Epithelial cell of prostate (primary cell): Measurements from ENCODE around the gene RASA4B.
"Not testable (repeated sequence)": the region's sequence is repeated elsewhere in the genome, so short reads cannot be mapped to it uniquely, and the experiment has no call there.

Source experiments
- DNase-seq: peaks from one replicate; pipeline ENCODE4 v3.0.0-alpha.2; 2011; ENCODE audit warnings: low read depth, low spot score
- H3K27ac ChIP-seq: fragments of 450-650 bp; 2 replicates; pipeline ENCODE4 v1.5.1; 2017; ENCODE audit warnings: mild to moderate bottlenecking

RASA4B gene

DNA sequence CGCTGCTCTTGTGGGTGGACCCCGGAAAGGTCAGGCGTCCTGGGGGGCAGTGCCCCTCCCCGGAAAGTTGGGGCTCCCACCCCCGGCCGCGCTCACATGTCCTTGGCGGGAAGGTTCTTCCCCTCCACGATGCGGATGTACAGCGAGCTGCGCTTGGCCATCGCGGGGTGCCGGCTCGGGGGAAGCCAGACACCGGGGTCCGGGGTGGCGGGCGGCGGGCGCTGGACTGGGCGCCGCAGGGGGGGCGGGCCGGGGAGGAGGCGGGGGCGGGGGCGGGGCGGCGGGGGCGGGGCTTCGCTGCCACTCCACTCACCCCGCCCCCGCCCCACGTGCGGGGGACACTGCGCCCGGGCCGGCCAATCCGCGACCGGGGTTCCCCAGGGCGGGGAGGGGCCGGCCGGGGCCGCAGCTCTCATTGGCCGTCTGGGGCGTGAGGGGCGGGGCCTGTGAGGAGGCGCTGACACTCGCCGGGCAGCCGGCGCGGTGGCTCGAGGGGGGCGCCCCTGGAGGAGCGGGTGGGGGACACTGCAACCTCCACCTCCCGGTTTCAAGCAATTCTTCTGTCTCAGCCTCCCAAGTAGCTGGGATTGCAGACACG lies at the start of gene RASA4B:
Gene RASA4B (minus strand): TSS at position 228 of the 598 bp plus-strand sequence. CDS start 67 bp downstream, at position 161.
- not testable (repeated sequence) for DNase-seq, H3K27ac ChIP-seq

DNA sequence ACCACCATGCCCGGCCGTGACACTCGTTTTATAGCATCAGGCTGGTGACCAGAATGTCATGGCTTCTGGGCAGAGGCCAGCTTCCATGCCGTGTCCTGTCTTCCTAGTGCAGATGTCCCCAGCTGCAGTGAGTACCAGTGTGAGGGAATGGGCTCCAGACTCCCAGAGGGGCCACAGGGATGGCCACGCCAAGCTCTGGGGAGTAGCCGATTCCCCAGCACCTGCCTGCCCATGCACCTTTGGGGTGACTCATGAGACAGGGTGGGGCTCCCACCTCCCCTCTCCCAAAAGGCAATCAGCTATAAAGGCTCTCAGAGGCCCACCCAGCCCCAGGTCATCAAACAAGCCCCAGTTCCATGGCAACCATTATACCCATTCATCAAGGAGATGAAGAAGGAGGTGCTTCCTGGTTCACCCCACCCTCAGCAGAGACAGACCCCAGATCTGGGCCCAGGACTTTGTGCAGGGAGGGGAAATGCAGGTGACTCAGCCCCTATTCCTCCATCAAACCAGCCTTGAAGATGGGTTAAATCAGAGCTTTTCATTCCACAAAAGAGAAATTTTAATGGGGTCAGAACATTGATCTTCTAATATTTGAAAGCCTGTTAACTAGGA lies 33.3 kb upstream of the RASA4B start, which contains the start of gene SPDYE2:
Gene SPDYE2 (plus strand): TSS at position 419 of the 615 bp plus-strand sequence. CDS start 2,030 bp downstream, outside the sequence.
- not testable (repeated sequence) for H3K27ac ChIP-seq, DNase-seq

DNA sequence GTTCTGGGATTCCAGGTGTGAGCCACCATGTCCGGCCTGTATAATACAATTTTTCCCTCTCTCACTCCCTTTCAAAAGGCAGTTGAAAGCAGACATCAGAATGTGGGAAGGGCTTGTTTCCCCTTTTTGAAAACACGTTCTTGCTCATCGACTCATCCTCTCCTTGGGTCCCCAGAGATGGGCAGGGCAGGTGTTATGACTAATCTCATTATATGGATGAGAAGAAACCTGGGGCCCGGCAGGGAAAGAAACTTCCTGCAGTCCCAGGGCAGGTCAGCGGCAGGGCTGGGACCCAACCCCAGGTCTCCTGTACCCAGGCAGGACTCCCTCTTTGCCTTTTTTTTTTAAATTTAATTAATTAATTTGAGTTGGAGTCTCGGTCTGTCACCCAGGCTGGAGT lies 28.8 kb upstream of the RASA4B start:
- DNase-seq, H3K27ac ChIP-seq: not testable (repeated sequence)

DNA sequence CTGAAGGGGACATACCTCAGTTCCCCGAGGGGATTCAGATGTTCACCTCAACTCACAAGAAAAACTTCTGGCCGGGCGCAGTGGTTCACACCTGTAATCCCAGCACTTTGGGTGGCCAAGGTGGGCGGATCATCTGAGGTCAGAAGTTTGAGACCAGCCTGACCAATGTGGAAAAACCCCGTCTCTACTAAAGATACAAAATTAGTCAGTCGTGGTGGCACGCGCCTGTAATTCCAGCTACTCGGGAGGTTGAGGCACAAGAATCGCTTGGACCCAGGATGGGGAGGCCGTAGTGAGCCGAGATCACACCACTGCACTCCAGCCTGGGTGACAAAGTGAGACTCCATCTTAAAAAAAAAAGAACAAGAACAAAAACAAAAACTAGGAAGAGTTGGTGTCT lies 27.7 kb upstream of the RASA4B start:
- not testable (repeated sequence) for H3K27ac ChIP-seq, DNase-seq

DNA sequence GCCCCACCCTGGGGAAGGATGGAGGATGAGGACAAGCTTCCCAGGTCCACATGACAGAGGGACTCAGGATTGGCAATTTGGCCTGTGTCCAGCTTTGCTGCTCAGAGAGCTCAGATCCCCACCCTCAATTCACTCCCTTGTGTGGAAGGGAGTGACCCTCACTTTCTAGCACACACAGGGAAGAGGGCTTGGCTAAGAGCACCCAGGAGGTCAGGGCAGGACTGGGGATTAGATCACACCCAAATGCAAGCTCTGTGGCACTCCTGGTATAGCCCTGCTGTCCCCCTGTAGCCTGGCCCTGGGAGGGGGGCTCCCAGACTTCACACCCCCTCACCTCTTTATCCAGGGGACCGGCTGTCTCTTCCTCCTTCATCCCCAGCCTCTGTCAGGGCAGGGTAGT lies 26.8 kb upstream of the RASA4B start:
- not testable (repeated sequence) for H3K27ac ChIP-seq, DNase-seq

DNA sequence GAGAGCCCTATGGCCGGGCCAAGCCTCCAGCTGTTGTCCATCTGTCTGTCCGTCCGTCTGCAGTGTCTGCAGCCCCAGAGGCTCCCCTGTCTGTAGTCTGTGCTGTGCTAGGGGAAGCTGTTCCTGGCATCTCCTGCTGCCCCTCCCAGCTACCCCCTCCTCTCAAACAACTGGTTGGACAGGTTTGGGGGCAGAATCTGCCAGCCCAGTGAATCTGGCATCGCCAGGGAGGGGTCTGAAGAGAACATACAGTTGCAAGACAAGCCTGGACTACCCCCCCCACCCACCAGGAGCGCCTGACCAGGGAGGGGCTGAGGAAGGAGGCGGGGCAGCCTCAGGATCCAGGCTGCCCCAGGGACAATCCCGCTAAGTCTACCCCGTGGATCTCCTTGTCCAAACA lies 26.0 kb upstream of the RASA4B start, which contains the start of gene UPK3BL2:
Gene UPK3BL2 (minus strand): TSS at position 101 of the 400 bp plus-strand sequence. CDS start 60 bp downstream, at position 41.
- DNase-seq, H3K27ac ChIP-seq: not testable (repeated sequence)

DNA sequence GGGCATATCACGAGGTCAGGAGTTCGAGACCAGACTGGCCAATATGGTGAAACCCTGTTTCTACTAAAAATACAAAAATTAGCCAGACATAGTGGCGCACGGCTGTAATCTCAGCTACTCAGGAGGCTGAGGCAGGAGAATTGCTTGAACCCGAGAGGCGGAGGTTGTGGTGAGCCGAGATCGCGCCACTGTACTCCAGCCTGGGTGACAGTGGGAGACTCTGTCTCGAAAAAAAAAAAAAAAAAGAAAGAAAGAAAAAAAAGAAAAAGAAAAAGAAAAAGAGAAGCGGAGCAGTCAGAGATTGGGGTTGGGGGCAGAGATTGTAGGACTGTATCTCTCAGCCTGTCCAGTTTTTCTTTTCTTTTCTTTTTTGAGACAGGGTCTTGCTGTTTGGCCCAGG lies 25.2 kb upstream of the RASA4B start:
- DNase-seq, H3K27ac ChIP-seq: not testable (repeated sequence)

DNA sequence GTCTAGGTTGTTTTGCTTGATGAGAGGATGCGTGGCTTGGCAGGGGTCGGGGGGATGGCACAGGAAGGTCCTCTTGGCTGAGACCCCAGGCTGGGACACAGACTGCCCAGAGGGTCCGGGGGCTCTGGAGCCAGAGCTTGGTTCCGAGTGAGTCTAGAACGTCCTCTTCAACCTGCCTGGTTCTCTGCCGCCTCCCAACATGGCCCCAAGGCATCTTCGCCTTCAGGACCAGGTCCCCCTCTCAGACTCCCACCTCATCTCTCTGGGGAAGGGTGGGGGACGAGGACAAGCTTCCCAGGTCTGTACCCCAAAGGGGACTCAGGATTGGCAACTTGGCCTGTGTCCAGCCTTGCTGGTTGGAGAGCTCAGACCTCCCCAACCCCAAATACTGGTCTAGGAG lies 24.5 kb upstream of the RASA4B start:
- H3K27ac ChIP-seq, DNase-seq: not testable (repeated sequence)

DNA sequence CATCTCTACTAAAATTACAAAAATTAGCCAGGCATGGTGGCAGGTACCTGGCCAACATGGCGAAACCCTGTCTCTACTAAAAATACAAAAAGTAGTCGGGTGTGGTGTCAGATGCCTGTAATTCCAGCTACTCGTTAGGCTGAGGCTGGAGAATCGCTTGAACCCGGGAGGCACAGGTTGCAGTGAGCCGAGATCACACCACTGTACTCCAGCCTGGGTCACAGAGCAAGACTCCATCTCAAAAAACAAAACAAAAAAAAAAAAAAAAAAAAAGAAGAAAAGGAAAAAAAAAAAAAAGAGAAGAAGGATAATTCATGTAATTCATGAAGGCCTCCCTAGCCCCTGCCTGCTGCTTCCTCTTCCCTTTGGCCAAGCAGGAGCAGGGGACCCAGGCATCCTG lies 23.0 kb upstream of the RASA4B start:
- H3K27ac ChIP-seq, DNase-seq: not testable (repeated sequence)

DNA sequence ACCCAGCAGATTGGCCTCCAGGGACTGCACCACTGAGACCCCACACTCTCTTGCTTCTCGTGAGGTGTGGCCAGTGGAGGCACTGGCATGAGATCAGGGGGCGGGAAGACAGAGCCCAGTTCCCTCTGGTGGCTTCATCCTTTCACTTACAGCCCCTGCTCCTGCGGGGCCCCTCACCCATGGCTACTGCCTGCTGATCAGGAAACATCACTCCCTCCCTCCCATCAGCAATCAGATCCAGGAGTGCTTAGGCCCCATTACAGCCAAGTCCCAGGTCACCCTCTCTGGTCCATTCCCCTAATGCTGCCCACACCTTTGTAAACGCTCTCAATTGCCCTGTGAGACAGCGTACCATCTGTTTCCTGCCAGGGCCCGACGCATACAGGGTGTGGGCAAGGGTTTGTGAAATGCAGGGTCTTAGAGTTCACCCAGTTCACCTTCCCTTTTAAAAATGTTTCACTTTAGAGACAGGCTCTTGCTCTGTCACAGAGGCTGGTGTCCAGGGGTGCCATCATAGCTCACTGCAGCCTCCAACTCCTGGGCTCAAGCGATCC lies 17.6 kb upstream of the RASA4B start:
- not testable (repeated sequence) for H3K27ac ChIP-seq, DNase-seq

DNA sequence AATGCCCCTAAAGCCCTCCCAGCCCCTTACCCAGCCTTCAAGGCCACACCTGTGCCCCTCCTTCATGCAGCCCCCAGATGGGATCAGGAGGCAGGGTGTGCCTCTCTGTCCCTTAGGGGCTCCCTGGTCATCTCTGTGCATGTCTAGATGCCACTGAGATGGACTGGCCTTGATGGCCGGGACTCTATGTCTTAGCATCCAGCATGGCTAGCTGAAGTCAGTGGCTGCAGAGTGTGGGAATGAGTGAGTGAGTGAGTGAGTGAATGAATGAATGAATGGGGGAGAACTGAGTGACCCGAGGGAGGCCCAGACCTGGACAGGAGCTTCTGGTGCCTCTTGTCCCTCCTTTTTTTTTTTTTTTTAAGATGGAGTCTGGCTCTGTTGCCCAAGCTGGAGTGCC lies 14.6 kb upstream of the RASA4B start:
- H3K27ac ChIP-seq, DNase-seq: not testable (repeated sequence)

DNA sequence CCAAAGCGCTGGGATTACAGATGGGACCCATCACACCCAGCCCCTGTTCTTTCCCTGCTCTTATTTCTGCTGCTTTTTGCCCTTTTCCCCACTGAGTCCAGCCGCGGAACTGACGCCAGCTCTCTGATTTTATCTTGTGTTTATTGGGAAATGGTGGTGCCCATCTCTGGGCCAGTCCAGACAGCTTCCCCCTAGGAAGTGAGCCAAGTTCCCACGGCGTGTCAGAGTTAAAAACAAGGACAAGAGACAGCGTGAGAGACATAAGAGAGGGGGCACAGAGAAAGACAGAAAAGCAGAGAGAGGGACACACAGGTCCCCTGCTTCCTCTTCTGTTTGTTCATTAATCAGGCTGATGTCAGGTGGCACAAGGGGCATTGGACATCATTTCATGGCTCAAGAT lies 14.0 kb upstream of the RASA4B start:
- DNase-seq, H3K27ac ChIP-seq: not testable (repeated sequence)

DNA sequence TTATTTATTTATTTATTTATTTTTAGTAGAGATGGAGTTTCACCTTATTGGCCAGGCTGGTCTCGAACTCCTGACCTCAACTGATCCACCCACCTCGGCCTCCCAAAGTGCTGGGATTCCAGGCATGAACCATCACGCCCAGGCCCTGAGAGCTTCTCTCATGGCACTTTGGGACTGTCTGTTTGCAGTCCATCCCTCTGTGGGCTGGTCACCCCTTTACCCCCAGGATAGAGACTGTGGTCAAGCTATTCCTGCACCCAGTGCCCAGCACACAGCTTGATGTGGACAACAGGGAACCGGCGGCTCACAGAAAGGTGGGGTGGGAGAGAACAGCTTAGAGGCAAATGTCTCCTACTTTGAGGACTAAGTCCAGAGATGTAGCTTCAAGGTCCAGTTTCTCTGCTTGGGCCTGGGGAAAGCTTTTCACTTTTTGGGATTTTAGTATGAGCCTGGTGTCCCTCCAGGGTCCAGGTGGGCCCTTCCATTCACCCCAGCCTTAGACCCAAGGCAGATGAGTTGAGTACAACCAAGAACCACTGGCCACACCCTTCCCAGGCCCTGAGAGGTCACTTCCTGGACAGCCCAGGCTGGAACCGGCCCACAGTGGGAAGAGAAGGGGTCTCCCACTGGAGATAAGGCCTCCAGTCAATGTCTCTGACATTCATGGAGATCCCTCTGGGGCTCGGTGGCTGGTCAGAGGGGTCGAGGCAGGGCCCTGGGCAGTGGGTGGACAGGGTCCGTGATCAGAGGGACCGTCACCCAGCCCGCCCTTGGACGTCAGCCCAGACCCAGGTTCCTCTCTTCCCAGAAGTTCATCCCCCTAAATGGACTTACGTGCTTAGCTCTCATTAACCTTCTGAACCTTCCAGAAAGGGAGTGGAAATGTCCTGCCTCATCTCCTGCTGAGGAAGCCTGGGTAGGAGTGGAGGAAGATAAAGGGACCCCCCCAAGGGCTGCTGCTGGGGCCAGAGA lies 10.5 kb upstream of the RASA4B start:
- not testable (repeated sequence) for DNase-seq, H3K27ac ChIP-seq

DNA sequence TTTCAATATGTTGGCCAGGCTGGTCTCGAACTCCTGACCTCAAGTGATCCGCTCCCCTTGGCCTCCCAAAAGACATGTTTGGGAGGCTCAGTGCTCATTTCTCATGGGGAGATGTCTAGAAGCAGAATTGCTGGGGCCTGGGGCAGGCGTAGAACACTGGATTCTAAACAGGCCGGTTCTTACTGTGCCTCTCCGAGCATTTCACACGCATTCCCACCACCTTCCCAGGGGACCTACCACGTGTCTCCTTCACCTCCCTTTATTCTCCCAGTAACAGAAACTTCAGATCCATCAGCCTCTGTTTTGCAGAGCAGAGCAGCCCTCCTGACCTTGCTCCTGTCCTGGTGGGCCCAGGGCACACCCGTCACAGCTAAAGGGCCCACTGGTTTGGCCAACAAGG lies 9.6 kb upstream of the RASA4B start:
- H3K27ac ChIP-seq, result not testable (repeated sequence)

DNA sequence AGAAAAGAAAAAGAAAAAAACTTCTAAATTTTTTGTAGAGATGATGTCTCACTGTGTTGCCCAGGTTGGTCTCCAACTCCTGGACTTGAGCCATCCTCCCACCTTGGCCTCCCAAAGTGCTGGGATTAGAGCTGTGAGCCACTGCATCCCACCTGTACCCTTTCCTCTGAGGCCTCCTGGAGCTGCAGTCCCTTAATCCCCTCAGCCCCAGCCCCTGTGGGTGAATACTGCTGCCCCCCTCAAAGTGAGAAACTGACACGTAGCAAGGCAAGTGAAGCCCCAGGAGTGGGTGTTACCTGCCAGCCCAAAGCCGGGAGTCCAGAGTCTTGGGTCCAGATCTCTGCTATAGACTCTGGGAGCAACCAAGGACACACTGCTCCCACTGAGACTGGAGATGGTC lies 7.2 kb upstream of the RASA4B start:
- not testable (repeated sequence) for DNase-seq, H3K27ac ChIP-seq

More for the DNA sequence above, 9.6 kb upstream of the RASA4B start:
- DNase-seq, result not testable (repeated sequence)

DNA sequence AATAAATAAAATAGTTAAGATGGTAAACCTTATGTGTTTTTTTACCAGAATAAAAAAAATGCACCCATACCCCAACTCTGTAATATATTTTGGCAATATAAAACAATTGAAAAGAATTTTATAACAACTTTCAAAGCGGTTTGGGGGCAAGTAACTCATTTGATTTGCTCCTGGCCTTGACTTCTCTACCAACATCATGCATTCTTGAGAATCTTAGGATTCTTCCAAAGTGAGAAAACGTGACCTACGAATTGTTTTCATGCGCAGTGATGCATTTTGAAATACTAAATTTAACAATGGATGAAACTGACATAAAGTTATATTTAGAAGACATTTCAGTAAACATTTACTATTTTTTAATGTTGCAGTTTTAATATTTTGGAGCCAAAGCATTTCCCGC lies 3.2 kb upstream of the RASA4B start:
- DNase-seq, H3K27ac ChIP-seq: not testable (repeated sequence)

DNA sequence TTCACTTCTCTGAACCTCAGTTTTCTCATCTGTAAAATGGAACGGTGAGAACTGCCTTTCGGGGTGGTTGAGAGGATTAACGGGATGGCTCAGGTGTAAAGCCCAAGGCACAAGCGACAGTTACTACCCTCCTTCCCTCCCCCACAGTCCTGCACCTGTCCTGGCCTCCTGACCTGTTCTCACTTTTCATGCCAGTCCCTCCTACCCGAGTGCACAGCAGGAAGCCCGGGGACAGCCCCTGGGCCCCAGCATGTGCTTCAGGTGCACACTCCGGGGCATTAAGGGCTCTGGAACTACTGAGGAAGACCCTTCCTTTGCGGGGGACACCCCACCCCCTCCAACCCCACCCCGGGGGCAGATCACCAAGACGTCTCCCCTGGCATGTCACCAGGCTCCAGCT lies 626 bp downstream of the RASA4B start:
- not testable (repeated sequence) for DNase-seq, H3K27ac ChIP-seq

DNA sequence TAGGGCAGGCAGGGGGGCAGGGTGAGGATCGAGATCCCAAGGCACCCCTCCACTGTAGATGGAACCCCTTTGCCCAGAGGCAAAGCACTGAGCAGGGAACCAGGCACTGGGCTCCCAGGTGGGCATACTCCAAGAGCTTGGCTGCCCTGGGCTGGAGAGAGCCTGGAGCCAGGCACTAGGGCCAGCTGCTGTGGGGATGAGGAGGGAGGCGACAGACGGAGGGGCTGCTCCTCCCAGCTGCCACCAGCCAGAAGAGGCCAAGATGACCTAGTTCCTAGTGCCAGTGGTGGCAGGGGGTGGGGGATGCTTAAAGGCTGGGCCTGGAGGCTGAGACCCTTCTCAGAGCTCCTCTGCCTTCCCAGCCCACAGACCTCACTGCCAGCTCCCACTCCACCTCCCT lies 1.7 kb downstream of the RASA4B start:
- not testable (repeated sequence) for H3K27ac ChIP-seq, DNase-seq

DNA sequence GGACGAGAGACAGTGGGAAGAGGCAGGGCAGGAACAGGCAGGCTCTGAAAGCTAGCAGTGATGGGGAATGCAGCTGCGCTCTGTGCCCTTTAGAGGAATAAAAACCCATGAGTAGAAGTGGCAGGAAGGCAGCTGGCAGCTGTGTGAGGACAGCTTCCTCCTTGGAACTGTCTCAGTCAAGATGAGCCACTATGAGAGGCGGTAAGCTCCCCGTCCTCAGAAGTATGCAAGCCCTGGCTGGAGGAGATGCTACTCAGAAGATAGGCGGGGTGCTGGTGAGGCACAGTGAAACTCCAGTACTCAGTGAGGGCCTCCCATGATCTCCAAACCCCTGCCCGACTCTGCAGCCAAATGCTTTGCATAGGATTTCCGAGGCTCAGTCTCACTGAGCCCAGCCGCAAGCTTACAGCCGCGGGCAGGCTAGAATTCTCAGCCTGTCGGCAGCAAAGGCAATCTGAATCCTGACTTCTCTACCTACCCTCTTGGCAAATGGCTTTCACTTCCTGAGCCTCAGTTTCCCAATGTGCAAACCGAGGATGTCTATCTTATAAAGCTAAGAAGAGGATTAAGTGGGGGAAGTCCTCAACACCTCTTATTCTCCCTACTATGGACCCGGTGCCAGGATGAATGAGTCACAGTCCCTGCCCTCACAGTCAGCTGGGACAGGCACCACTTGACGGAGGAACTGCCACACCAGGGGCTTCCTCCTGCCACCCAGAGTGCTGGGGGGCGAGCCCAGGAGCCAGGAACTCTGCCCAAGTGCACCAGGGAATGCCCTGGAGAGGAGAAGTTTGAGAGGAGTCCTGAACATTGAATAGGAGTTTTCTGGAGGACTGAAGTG lies 2.5 kb downstream of the RASA4B start:
- not testable (repeated sequence) for H3K27ac ChIP-seq, DNase-seq
